Stimulated activated CD8-positive, alpha-beta memory T cell treated with anti-CD3 and anti-CD28 coated beads, Interleukin-7, amount 100 ng/mL, for 4 hours (primary cell): ENCODE results near the gene KRTAP5-7.
A peak's percentile ranks its signal among the peaks of the same experiment; 100 is the strongest.
"Not testable (repeated sequence)": the region's sequence is repeated elsewhere in the genome, so short reads cannot be mapped to it uniquely, and the experiment has no call there.

ENCODE experiments used
- DNase-seq, 2 donors: peaks; one replicate each; pipeline ENCODE4 v3.0.0-alpha.2; 2020; ENCODE audit warnings: low read depth in 2 of 2

The KRTAP5-7 gene

GRCh38 chr11:71526796-71527575 lies at the start of gene KRTAP5-7:
TSS of gene KRTAP5-7 (plus strand) at chr11:71527267. CDS start at chr11:71527301, 34 bp downstream.
- not testable (repeated sequence) for DNase-seq

- no peak for DNase-seq
These were observed 49.2 kb upstream of the KRTAP5-7 start for GRCh38 chr11:71477641-71478527.

- DNase-seq: no peak
These were observed 48.6 kb upstream of the KRTAP5-7 start for GRCh38 chr11:71478528-71478840.

GRCh38 chr11:71481101-71481960 lies 45.7 kb upstream of the KRTAP5-7 start:
- DNase-seq: no peak

GRCh38 chr11:71482216-71482615 lies 44.9 kb upstream of the KRTAP5-7 start:
- no peak for DNase-seq

- DNase-seq: no peak
These were observed 44.2 kb upstream of the KRTAP5-7 start for GRCh38 chr11:71482746-71483364.

- no peak for DNase-seq
These were observed 43.4 kb upstream of the KRTAP5-7 start for GRCh38 chr11:71483692-71484091.

GRCh38 chr11:71484248-71485062 lies 42.6 kb upstream of the KRTAP5-7 start:
- DNase-seq: no peak

- DNase-seq: no peak
These were observed 42.0 kb upstream of the KRTAP5-7 start for GRCh38 chr11:71485063-71485399.

GRCh38 chr11:71485466-71485865 lies 41.6 kb upstream of the KRTAP5-7 start:
- DNase-seq: no peak

- DNase-seq: no peak
These were observed 40.7 kb upstream of the KRTAP5-7 start for GRCh38 chr11:71486320-71486719.

- DNase-seq: no peak
These were observed 38.3 kb upstream of the KRTAP5-7 start for GRCh38 chr11:71488681-71489270.

- peak in 1 of 2 donors; percentile 7 for DNase-seq
These were observed 37.6 kb upstream of the KRTAP5-7 start for GRCh38 chr11:71489311-71490043.

- DNase-seq: no peak
These were observed 36.9 kb upstream of the KRTAP5-7 start for GRCh38 chr11:71490044-71490730.

- DNase-seq: no peak
These were observed 36.2 kb upstream of the KRTAP5-7 start for GRCh38 chr11:71490731-71491390.

GRCh38 chr11:71491531-71491930 lies 35.5 kb upstream of the KRTAP5-7 start:
- no peak for DNase-seq

- DNase-seq: no peak
These were observed 35.1 kb upstream of the KRTAP5-7 start for GRCh38 chr11:71491940-71492339.
